ENCODE results near the gene CECR2. TPM values are rescaled to one million over a fixed set of nuclear protein-coding genes. Genes with fewer than 3 reads are reported as not detected.

Gene CECR2
- total and polyA plus RNA-seq, 2 of the 8 experiments (the other 6 are each of a cell fraction or from before 2014, with no cell fraction given) = 18.3 to 123 TPM

GRCh38 chr22:17444204-17444504 lies 74.9 kb downstream of the CECR2 start:
- no peak overlapping the region for H3K18ac ChIP-seq (ENCODE audit: extremely low read depth, low read length)
- H3K36me3 ChIP-seq (ENCODE audit: control insufficient read depth in 2 of 4, insufficient read depth in 4 of 4, low read length in 3 of 4) = 0 out of 8 replicates have a peak, but pooled peaks cover 0 to 3% (median 0%) of the 10 kb centered on the region in 4 experiments
- H3K4me1 ChIP-seq (replicated peaks in 1 of 4; ENCODE audit: control insufficient read depth in 3 of 4, insufficient read depth in 4 of 4, low read length in 3 of 4) = peaks cover 0 to 6% (median 0%) of the 10 kb centered on the region in 4 experiments; a peak in 3 of 7 replicates
- H2AK5ac ChIP-seq (ENCODE audit: low read depth, low read length) = no peak overlapping the region
- H2BK20ac ChIP-seq (ENCODE audit: low read length) = no peak overlapping the region
- H4K5ac ChIP-seq (ENCODE audit: insufficient read length, low read depth, low read length) = no peak overlapping the region
- H3K4me3 ChIP-seq (ENCODE audit: extremely low read depth in 1 of 4, insufficient read depth in 2 of 4, low read depth in 3 of 4, low read length in 4 of 4) = no peak overlapping the region
- H3K9me3 ChIP-seq (ENCODE audit: insufficient read depth in 2 of 2, low read depth in 1 of 2, low read length in 1 of 2) = no peaks in the 10 kb centered on the region
- no peak overlapping the region for H2BK12ac ChIP-seq (ENCODE audit: low read depth, low read length)
- H2AFZ ChIP-seq (ENCODE audit: low read length) = no peak overlapping the region
- H3K4me2 ChIP-seq (ENCODE audit: insufficient read depth in 1 of 2, low read depth in 2 of 2, low read length in 2 of 2) = no peak overlapping the region
- ChIA-PET CTCF (ENCODE audit: partially characterized antibody) (interaction anchor here (2.1 kb wide), 1 partner anchor 57 kb away, joined by 10 read pairs; no protein-coding TSS in a partner anchor), POLR2A (ENCODE audit: partially characterized antibody) (interaction anchor here (1.4 to 1.8 kb wide), 2 partner anchors 10 to 13 kb away, joined by 3 to 5 read pairs; no protein-coding TSS in a partner anchor)
- H2BK5ac ChIP-seq (ENCODE audit: low read depth, low read length) = no peak overlapping the region
- H3K79me1 ChIP-seq (ENCODE audit: low read depth, low read length) = peaks cover 2% of the 10 kb centered on the region
- WGBS, 2 experiments (ENCODE audit: extremely low coverage in 1 of 2, insufficient coverage in 1 of 2, insufficient read length in 1 of 2, insufficient replicate concordance in 2 of 2, low coverage in 1 of 2, low lambda C conversion rate in 2 of 2, missing lambda C conversion rate in 1 of 2) = 79% methylated on average over 6 of the region's 6 CpGs; no CpG with 5 or more reads in 1 of the 2 experiments
- H4K20me1 ChIP-seq (replicated peaks in 1 of 2; ENCODE audit: control insufficient read depth in 1 of 2, insufficient read depth in 2 of 2, low read length in 2 of 2) = peaks cover 17 to 23% of the 10 kb centered on the region in 2 experiments
- no peak overlapping the region for H2BK15ac ChIP-seq (ENCODE audit: low read length)
- H3K4ac ChIP-seq (replicated peaks; ENCODE audit: insufficient read length, low read depth, low read length) = no peak overlapping the region
- H4K8ac ChIP-seq (ENCODE audit: extremely low read depth, insufficient read depth, low read length) = no peak overlapping the region
- no peak overlapping the region for H3K27ac ChIP-seq (ENCODE audit: low read depth, low read length)
- H3K79me2 ChIP-seq (ENCODE audit: control insufficient read depth in 1 of 2, insufficient read depth in 2 of 2, low read length in 2 of 2) = peaks cover 29 to 99% of the 10 kb centered on the region in 2 experiments
- FAIRE-seq (no peak), DNase-seq (ENCODE audit: low read depth in 1 of 2, low spot score in 2 of 2) (no peak)
- H3K23me2 ChIP-seq (ENCODE audit: low read depth, low read length) = no peaks in the 10 kb centered on the region
- no peak overlapping the region for H3K56ac ChIP-seq (replicated peaks; ENCODE audit: insufficient read length, low read depth, low read length)
- H4K91ac ChIP-seq (replicated peaks; ENCODE audit: insufficient read length, low read length) = no peak overlapping the region
- no peak overlapping the region for H3K23ac ChIP-seq (ENCODE audit: insufficient read length)
- H3K9ac ChIP-seq (replicated peaks in 1 of 4; ENCODE audit: extremely low read depth in 1 of 4, low read depth in 3 of 4, low read length in 3 of 4) = no peak overlapping the region
- H3K27me3 ChIP-seq (replicated peaks in 1 of 4; ENCODE audit: control insufficient read depth in 3 of 4, extremely low read depth in 1 of 4, insufficient read depth in 3 of 4, low read length in 3 of 4) = no peaks in the 10 kb centered on the region
- no peak overlapping the region for H2BK120ac ChIP-seq (replicated peaks; ENCODE audit: low read depth, low read length)
- H3K14ac ChIP-seq (ENCODE audit: insufficient read length) = no peak overlapping the region
